ENCODE data around the gene SP140. TPM values are rescaled to one million over a fixed set of nuclear protein-coding genes. Genes with fewer than 3 reads are reported as not detected.
"Not testable (repeated sequence)": the region's sequence is repeated elsewhere in the genome, so short reads cannot be mapped to it uniquely, and the experiment has no call there.

SP140 gene
- total RNA-seq, 4 donors from 2014 or later, result 0.47 to 2.7 (median 1.8) TPM

- Histone ChIP-seq H3K4me1 (no peaks in the 10 kb centered on the region), H3K27me3 (no peaks in the 10 kb centered on the region), H3K9me3 (peaks cover 6% of the 10 kb centered on the region), H3K4me3 (no peak overlapping the region), H3K27ac (no peak overlapping the region), H3K36me3 (no peaks in the 10 kb centered on the region)
- no peak for DNase-seq (ENCODE audit: low spot score in 2 of 2)
- 90% methylated on average over 12 of the region's 12 CpGs for WGBS
- no peak for TF ChIP-seq POLR2A (IDR thresholded peaks at IDR 0.05)
These were observed 83.0 kb downstream of the SP140 start for GRCh38 chr2:230308402-230309000.

GRCh38 chr2:230310792-230311191, 85.3 kb downstream of the SP140 start:
- H3K27me3 ChIP-seq; H3K9me3 ChIP-seq; H3K4me1 ChIP-seq; H3K36me3 ChIP-seq; H3K4me3 ChIP-seq; DNase-seq (ENCODE audit: low spot score in 2 of 2); H3K27ac ChIP-seq: not testable (repeated sequence)
- 83% methylated on average over 1 of the region's 5 CpGs for WGBS

GRCh38 chr2:230311634-230312033, 86.1 kb downstream of the SP140 start:
- DNase-seq (ENCODE audit: low spot score in 2 of 2), result not testable (repeated sequence)
- WGBS, result 50% methylated on average over 1 of the region's 1 CpG

GRCh38 chr2:230312638-230313037, 87.1 kb downstream of the SP140 start:
- H3K27me3 ChIP-seq, result no peaks in the 10 kb centered on the region
- H3K4me1 ChIP-seq, result no peaks in the 10 kb centered on the region
- H3K27ac ChIP-seq, result no peak overlapping the region
- H3K36me3 ChIP-seq, result no peaks in the 10 kb centered on the region
- no peak for DNase-seq (ENCODE audit: low spot score in 2 of 2)
- WGBS, result 87% methylated on average over 2 of the region's 2 CpGs
- TF ChIP-seq POLR2AphosphoS5 (IDR thresholded peaks at IDR 0.05) (no peak), EP300 (IDR thresholded peaks at IDR 0.05) (no peak), POLR2A (IDR thresholded peaks at IDR 0.05) (no peak), CTCF (IDR thresholded peaks at IDR 0.05) (no peak)
- no peak overlapping the region for H3K4me3 ChIP-seq
- H3K9me3 ChIP-seq, result no peaks in the 10 kb centered on the region

More at GRCh38 chr2:230311634-230312033, 86.1 kb downstream of the SP140 start:
- not testable (repeated sequence) for H3K27me3 ChIP-seq, H3K27ac ChIP-seq, H3K4me3 ChIP-seq, H3K36me3 ChIP-seq, H3K9me3 ChIP-seq, H3K4me1 ChIP-seq

GRCh38 chr2:230317366-230317765, 91.8 kb downstream of the SP140 start:
- Histone ChIP-seq H3K36me3 (no peaks in the 10 kb centered on the region), H3K27ac (no peak overlapping the region), H3K4me3 (no peak overlapping the region), H3K27me3 (no peaks in the 10 kb centered on the region), H3K9me3 (no peaks in the 10 kb centered on the region), H3K4me1 (no peaks in the 10 kb centered on the region)
- DNase-seq (ENCODE audit: low spot score in 2 of 2), result no peak
- WGBS, result 80% methylated on average over 2 of the region's 3 CpGs
- TF ChIP-seq EP300 (IDR thresholded peaks at IDR 0.05) (no peak), POLR2A (IDR thresholded peaks at IDR 0.05) (no peak), POLR2AphosphoS5 (IDR thresholded peaks at IDR 0.05) (no peak), CTCF (IDR thresholded peaks at IDR 0.05) (no peak)

GRCh38 chr2:230318190-230319121, 92.9 kb downstream of the SP140 start:
- no peak overlapping the region for H3K4me3 ChIP-seq
- no peak for DNase-seq (ENCODE audit: low spot score in 2 of 2)
- no peaks in the 10 kb centered on the region for H3K36me3 ChIP-seq
- no peak overlapping the region for H3K27ac ChIP-seq
- H3K27me3 ChIP-seq, result no peaks in the 10 kb centered on the region
- TF ChIP-seq POLR2AphosphoS5 (IDR thresholded peaks at IDR 0.05) (no peak), EP300 (IDR thresholded peaks at IDR 0.05) (no peak), POLR2A (IDR thresholded peaks at IDR 0.05) (no peak), CTCF (IDR thresholded peaks at IDR 0.05) (no peak)
- 73% methylated on average over 6 of the region's 6 CpGs for WGBS
- no peaks in the 10 kb centered on the region for H3K4me1 ChIP-seq
- no peaks in the 10 kb centered on the region for H3K9me3 ChIP-seq

All from suprapubic skin (tissue), 4 donors.